ENCODE measurements around the gene MINK1.
A peak's percentile ranks its signal among the peaks of the same experiment; 100 is the strongest.

The MINK1 gene

DNA sequence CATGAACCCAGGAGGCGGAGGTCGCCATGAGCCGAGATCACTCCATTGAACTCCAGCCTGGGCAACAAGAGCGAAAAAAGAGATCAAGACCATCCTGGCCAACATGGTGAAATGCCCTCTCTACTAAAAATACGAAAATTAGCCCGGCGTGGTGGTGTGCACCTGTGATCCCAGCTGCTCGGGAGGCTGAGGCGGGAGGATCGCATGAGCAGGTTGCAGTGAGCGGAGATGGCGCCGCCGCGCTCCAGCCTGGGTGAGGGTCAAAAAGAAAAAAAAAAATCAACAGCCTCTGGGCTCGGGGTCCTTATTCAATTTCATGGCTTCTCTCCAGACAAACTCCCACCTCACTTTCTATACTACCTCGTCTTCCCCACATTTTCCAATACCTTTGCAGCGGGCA, 95.7 kb downstream of the MINK1 start:
- no peak for DNase-seq (ENCODE audit: low read depth in 3 of 3, low spot score in 1 of 3)

DNA sequence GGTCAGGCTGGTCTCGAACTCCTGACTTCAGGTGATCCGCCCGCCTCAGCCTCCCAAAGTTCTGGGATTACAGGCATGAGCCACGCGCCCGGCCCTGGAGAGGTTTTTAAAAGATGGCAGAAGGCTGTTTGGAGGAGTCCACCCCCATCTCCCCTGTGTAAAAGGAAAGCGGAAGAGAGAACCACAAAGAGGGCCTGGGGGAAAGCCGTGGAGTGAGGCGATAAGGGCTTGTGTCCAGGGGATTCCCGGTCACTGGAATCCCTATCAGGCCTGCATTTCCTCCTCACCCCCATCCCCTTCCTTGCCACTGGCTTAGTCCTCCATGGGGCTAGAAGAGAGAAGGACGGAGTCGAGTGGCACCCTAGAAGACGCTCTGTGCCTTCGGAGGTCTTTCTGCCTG, 98.8 kb downstream of the MINK1 start, which contains the start of gene GP1BA:
Gene GP1BA (plus strand): TSS at position 315 of the 400 bp plus-strand sequence. CDS start 328 bp downstream, outside the sequence.
- no peak for DNase-seq (ENCODE audit: low read depth in 3 of 3, low spot score in 1 of 3)

DNA sequence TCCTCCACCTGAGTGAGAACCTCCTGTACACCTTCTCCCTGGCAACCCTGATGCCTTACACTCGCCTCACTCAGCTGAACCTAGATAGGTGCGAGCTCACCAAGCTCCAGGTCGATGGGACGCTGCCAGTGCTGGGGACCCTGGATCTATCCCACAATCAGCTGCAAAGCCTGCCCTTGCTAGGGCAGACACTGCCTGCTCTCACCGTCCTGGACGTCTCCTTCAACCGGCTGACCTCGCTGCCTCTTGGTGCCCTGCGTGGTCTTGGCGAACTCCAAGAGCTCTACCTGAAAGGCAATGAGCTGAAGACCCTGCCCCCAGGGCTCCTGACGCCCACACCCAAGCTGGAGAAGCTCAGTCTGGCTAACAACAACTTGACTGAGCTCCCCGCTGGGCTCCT, 99.6 kb downstream of the MINK1 start:
- no peak for DNase-seq (ENCODE audit: low read depth in 3 of 3, low spot score in 1 of 3)

DNA sequence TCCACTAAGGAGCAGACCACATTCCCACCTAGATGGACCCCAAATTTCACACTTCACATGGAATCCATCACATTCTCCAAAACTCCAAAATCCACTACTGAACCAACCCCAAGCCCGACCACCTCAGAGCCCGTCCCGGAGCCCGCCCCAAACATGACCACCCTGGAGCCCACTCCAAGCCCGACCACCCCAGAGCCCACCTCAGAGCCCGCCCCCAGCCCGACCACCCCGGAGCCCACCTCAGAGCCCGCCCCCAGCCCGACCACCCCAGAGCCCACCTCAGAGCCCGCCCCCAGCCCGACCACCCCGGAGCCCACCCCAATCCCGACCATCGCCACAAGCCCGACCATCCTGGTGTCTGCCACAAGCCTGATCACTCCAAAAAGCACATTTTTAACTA, 100.5 kb downstream of the MINK1 start:
- no peak for DNase-seq (ENCODE audit: low read depth in 3 of 3, low spot score in 1 of 3)

DNA sequence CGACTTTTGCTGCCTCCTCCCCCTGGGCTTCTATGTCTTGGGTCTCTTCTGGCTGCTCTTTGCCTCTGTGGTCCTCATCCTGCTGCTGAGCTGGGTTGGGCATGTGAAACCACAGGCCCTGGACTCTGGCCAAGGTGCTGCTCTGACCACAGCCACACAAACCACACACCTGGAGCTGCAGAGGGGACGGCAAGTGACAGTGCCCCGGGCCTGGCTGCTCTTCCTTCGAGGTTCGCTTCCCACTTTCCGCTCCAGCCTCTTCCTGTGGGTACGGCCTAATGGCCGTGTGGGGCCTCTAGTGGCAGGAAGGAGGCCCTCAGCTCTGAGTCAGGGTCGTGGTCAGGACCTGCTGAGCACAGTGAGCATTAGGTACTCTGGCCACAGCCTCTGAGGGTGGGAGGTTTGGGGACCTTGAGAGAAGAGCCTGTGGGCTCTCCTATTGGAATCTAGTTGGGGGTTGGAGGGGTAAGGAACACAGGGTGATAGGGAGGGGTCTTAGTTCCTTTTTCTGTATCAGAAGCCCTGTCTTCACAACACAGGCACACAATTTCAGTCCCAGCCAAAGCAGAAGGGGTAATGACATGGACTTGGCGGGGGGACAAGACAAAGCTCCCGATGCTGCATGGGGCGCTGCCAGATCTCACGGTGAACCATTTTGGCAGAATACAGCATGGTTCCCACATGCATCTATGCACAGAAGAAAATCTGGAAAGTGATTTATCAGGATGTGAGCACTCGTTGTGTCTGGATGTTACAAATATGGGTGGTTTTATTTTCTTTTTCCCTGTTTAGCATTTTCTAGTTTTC, 101.2 kb downstream of the MINK1 start:
- DNase-seq (ENCODE audit: low read depth in 3 of 3, low spot score in 1 of 3) = no peak

DNA sequence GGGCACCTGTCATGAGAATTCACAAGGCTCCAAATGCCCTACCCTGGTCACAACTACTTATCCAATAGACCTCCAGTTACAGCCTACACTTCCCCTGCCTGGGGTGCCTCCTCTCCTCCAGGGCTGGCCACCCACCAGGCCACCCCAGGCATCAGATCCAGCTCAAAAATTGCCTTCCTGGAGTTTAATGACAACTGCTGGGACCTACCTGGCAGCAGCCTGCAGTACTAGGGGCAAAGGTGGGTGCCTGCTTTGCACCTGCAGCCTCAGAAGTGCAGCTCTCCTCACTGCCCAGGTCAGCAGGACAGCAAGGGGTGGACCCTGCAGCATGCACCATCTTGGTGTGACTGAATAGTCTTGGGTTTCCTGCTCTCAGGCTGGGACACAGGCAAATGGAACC, 102.5 kb downstream of the MINK1 start:
- no peak for DNase-seq (ENCODE audit: low read depth in 3 of 3, low spot score in 1 of 3)

DNA sequence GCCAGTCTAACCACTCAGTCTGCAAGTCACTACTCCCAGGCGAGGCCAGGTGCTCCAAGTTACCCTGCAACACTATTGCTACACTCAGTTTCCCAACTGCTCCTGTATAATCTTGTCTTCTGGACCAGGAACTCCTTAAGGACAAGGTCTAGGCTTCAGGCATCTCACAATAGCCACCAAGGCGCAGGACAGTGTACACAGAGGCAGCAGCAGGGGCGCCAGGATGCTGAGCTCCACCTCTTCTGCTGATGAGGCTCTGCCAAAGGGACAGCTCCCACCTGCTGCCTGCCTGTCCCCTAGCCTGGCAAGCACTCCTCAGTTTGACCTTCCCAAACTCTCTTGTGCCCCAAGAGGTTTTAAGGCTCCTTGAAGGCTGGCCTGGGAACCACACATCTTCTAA, 103.3 kb downstream of the MINK1 start:
- DNase-seq (ENCODE audit: low read depth in 3 of 3, low spot score in 1 of 3) = no peak

DNA sequence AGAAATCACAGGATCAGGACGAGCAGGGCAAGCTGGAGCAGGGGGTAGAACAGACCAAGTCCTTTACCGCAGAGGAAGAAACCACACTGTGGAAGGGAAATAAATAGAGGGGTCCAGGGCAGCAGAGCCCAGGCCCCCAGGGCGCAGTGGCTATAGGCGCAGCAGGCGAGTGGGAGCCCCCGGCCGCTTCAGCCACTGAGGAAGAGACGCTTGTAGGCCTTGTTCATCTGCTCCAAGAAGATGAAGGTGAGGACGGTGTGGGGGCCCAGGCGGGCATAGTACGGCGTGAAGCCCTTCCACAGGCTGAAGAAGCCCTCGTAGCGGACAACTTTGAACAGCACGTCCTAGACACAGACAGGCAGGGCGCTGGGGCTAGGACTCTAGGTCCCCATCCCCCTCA, 104.4 kb downstream of the MINK1 start:
- no peak for DNase-seq (ENCODE audit: low read depth in 3 of 3, low spot score in 1 of 3)

DNA sequence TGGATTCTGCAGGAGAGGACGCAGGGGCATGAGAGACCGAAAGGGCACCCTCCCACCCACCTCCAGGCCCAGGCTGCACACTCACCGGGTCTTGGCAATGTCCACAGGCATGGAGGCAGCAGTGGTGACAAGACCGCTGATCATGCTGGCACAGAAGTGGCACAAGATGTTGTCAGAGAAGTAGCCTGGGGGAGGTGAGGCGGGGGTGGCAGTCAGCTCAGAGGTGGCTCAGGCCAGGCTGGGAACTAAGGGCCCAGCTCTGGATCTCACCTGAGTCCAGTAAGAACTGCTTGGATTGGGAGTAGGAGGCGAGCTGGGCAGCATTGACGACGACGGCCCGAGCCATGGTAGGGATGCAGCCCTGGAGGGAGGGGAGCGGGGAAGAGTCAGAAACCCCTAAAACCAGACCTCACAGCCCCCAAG, 104.9 kb downstream of the MINK1 start:
- no peak for DNase-seq (ENCODE audit: low read depth in 3 of 3, low spot score in 1 of 3)

DNA sequence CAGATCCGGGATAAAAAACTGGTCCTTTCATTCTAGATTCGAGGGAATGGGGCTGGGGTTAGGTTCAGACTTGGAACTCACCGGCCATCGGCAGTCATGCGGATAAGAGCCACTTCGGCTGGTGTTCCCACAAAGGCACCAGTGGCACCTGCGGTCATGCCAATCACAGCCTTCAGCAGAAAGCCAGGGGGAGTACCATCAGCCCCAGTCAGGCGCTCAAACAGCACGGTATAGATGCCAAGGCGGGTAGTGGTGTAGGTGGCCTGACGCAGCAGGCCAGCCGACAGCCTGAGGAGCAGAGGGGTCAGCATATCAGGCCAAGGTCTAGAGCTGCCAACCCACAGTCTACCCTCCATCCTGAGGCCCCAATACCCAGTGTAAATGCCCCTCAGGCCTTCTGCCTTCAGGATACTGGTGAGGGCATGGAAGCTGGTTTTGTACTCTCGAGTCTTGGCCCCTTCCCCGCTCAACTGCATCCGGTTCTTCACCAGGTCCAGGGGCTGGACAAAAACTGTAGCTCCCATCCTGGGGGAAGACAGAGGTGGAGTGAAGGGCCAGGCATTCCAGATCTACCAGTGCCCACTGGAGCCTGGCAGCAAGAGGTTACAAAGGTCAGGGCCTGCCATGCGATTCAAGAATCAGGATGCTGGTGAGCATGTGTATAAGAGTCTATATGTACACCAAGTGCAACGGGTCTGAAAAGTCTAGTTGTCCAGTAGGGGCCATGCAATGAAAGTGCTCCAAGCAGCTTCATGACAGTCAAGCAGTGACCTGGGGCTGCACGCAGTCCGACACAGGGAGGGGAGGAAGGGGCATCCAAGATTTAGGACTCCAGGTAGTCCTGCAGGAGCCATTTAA, 105.8 kb downstream of the MINK1 start:
- DNase-seq (ENCODE audit: low read depth in 3 of 3, low spot score in 1 of 3) = no peak

DNA sequence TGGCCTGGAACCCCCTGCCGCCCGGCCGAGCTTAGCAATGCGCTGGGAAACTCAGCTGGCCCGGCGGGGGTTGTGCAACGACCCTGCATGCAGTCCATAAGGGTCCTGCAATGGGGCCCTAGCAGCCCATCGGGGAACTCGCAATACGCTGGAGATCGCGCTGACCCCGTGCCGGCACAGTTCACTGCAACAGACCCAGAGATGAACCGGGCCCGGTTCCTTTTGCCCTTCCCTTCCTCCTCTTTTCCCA, 106.3 kb downstream of the MINK1 start:
- no peak for DNase-seq (ENCODE audit: low read depth in 3 of 3, low spot score in 1 of 3)

DNA sequence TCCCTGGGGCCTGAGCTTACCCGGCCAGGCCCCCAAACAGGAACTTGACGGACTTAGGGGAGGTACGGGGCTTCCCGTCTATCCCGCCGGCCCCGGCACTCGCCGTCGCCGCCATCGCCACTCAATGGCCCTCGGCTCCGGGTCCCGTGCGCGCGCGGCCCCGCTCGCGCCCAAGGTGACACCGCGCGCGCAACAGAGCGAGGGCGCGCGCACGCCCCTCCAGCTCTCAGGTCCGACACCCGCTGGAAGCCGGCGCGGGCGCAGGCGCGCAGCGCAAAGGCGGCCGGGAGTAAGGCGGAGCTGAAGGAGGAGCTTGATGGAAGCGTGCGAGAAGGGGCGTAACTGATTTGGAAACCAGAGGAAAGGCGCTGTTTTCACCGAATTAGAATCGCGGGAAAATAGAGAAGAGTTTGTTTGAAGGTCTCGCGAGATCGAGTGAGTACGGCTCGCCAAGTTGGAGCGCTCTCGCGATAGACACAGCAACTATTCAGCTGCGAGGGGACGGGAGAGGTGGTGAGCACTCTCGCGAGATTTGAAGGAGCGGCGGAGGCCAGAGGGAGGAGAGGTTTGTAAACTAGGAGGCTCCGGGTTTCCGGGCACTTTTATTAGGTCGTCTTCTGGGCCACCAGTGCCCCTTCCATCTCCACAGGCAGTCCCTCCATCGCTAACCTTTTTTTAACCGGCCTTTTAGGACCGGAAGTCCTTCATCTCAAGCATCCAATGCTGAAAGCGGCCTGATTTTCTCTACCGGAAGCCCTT, 106.8 kb downstream of the MINK1 start, which contains the start of the genes RNF167 and SLC25A11:
Gene RNF167 (plus strand): TSS at position 473 of the 759 bp plus-strand sequence. CDS start 642 bp downstream, outside the sequence.
Gene SLC25A11 (minus strand): TSS at position 251 of the 759 bp plus-strand sequence. CDS start 136 bp downstream, at position 115.
- DNase-seq (ENCODE audit: low read depth in 3 of 3, low spot score in 1 of 3) = peak; percentile 83 to 92 (median 90)

DNA sequence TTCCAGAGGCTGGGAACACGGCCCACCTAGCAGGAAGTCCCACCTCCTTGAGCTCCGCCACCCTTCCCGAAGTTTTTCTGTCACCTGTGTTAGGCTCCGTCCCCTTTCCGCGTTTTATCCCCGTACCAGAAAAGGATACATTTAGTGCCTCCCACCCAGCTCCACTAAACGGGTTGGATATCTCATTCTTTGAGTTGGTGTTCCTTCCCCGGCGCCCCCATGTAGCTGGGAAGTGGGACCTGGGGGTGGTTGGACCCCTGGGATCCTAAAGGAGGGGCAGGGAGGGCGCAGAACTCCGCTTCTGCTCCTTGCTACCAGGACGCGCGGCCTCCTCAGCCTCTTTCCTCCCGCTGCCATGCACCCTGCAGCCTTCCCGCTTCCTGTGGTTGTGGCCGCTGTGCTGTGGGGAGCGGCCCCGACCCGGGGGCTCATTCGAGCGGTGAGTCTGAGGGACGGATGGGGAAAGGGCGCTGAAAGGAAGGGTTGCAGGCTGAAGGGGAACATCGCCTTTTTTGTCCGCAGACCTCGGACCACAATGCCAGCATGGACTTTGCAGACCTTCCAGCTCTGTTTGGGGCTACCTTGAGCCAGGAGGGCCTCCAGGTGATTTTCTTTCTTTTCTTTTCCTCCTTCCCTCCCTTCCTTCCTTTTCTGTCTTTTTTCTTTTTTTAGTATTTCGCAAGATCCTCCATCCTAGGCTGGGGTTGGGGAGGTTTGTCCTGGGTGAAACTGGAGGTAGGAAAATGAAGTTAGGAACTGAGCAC, 107.6 kb downstream of the MINK1 start:
- peak in 1 of 3 donors; percentile 13 for DNase-seq (ENCODE audit: low read depth in 3 of 3, low spot score in 1 of 3)

DNA sequence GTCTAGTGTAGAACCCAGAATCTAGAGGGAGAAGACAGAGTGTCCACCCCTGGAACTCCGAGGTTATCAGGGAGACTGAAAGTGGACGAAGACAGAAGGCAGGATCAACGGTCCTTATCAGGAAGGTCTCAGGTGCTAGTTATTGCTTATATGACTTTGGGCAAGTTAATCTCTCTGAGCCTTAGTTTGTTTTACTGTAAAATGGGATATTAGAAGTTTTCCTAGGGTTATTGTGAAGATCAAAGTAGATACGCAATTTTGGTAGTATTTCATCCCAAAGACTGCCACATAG, 108.1 kb downstream of the MINK1 start:
- DNase-seq (ENCODE audit: low read depth in 3 of 3, low spot score in 1 of 3) = no peak

DNA sequence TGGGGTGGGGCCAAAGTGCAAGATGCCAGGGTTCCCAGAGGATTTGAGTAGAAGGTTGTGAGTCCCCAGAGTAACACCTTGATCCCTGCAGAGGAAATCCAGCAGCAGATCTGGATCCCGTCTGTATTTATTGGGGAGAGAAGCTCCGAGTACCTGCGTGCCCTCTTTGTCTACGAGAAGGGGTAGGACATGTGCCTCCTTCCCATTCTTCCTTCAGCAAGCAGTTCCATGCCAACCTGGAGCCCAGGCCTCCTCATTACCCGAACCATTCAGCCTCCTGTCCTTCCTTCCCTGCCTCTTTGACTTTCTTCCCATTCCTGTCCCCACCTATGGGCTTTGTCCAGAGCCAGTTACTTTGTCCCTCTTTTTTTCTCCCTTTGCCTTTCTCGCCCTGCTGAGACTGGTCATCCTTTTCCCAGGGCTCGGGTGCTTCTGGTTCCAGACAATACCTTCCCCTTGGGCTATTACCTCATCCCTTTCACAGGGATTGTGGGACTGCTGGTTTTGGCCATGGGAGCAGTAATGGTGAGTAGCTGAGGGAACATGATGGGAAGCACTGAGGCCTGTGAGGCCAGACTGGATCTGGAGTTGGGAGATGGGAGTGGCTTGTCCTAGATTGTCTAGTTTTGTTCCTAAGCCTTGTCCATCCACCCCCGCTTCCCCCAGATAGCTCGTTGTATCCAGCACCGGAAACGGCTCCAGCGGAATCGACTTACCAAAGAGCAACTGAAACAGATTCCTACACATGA, 109.8 kb downstream of the MINK1 start:
- no peak for DNase-seq (ENCODE audit: low read depth in 3 of 3, low spot score in 1 of 3)

DNA sequence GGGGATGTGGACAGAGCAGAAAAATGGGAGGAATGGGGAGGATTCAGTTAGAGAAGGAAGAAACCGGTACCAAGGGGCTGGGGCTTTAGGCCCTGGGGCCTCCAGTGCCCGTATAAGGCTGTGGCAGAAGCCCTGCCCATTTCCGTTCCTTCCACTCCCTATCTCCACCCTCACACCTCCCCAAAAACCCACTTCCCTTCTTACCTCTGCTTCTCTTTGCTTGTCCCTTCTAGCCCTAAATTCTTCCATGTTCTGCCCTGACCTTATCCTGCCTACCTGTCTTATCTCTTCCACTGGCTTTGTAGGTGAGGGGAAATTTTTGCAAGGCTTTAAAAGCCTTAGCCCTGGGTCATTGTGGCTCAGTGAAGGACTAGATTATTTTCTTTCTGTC, 111.0 kb downstream of the MINK1 start:
- DNase-seq (ENCODE audit: low read depth in 3 of 3, low spot score in 1 of 3) = peak in 1 of 3 donors; percentile 29

DNA sequence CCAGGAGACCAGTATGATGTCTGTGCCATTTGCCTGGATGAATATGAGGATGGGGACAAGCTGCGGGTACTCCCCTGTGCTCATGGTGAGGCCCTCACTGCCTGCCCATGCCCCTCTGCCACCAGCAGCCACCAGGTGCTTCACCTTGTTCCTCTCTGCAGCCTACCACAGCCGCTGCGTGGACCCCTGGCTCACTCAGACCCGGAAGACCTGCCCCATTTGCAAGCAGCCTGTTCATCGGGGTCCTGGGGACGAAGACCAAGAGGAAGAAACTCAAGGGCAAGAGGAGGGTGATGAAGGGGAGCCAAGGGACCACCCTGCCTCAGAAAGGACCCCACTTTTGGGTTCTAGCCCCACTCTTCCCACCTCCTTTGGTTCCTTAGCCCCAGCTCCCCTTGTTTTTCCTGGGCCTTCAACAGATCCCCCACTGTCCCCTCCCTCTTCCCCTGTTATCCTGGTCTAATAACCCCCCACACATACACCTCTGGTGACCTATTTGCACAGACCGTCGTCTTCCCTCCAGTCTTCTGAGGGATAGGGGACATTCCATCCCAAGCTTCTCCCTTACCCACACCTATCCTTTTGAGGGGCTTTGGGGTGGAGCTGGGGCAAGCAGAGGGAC, 111.5 kb downstream of the MINK1 start:
- DNase-seq (ENCODE audit: low read depth in 3 of 3, low spot score in 1 of 3) = no peak

DNA sequence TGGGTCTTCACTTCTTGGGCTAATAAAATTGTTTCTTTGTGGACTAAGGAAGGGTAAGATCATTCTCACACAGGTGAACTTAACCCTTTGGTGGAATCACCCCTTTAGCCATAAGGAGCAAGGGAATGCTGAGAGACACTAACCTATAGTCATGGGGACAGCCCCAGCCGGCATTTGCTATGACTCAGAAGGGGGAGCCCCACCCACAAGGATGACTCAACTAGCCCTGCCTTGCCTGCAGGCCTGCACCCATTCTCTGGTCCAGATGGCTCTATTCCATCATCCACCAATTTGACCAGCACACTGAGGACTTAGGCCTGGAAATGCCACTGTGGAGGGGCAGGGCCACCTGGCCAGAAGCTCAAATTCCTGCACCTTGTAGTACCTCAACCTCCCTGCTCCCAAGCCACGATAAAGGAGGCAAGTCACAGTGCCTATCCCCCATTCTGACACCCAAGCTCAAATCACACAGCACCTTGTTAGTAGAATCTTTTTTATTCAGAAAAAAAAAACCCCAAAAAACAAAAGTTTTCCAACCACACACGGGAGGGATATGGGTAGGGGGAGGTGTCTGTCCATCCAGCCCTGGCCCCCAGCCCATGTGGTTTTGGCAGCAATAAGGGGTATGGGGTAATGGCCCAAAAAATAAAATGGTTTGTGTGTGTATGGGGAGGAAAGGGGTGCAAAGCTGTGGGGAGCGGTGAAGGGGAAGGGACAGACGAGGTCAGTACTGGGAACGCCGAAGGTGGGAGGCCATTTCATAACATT, 112.2 kb downstream of the MINK1 start:
- DNase-seq (ENCODE audit: low read depth in 3 of 3, low spot score in 1 of 3) = peak; percentile 51 to 68 (median 61)

DNA sequence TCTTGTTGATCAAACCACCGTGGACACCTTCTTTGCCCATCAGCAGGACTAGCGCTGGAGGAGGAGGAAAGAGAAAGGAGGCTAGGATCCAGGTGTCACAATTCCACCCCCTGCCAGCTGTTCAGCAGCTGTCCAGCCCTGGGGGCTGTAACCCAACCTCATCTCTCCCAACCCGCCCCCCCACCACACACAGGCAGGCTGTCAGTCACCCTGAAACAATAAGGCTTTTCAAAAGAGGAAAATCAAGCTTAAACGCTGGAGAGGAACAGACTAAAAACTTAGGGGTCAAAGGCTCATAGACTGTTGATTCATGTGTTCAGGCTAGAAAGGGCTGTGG, 112.8 kb downstream of the MINK1 start:
- no peak for DNase-seq (ENCODE audit: low read depth in 3 of 3, low spot score in 1 of 3)
